IMR-90 (cell line): ENCODE results near the gene RIPOR2.

Experiments used
- CTCF ChIP-seq: conservative IDR thresholded peaks from 2 replicates; pipeline ENCODE4 v1.5.1; 2012; ENCODE audit warnings: mild to moderate bottlenecking, low read depth, low read length, improper control_type of control experiment
- RFX5 ChIP-seq: IDR thresholded peaks from 2 replicates; pipeline ENCODE4 v1.8.0; 2012; ENCODE audit warnings: low read depth, mild to moderate bottlenecking, low read length, moderate library complexity
- USF2 ChIP-seq: fragments of 150-350 bp; IDR thresholded peaks from 2 replicates; pipeline ENCODE4 v1.6.1; 2017; ENCODE audit warnings: mild to moderate bottlenecking, antibody characterized with exemption, low read length, low read depth

GRCh38 chr6:24893342-24893850 is 42.4 kb downstream of the RIPOR2 start:
- TF ChIP-seq CTCF (no peak), USF2 (no peak), RFX5 (no peak)
